GM19372 (cell line): ENCODE data around the gene MSH5.
"Not testable (repeated sequence)": the region's sequence is repeated elsewhere in the genome, so short reads cannot be mapped to it uniquely, and the experiment has no call there.

Source experiments
- ATAC-seq: cut with Tn5 transposase; IDR thresholded peaks from one replicate; pipeline ENCODE4 v1.9.1; 2021; ENCODE audit warnings: mild to moderate bottlenecking, low read depth, moderate library complexity; ENCODE audit not compliant: unreplicated experiment

MSH5 gene

GRCh38 chr6:31795616-31796298 is 56.0 kb downstream of the MSH5 start, which contains the start of gene VARS1:
Gene VARS1 (minus strand): TSS chr6:31795752. CDS start chr6:31795217, 535 bp downstream.
- ATAC-seq: peak; percentile 74

- no peak for ATAC-seq
Measured at GRCh38 chr6:31796993-31797385, 57.2 kb downstream of the MSH5 start.

GRCh38 chr6:31797588-31797987 is 57.8 kb downstream of the MSH5 start:
- no peak for ATAC-seq

- no peak for ATAC-seq
Measured at GRCh38 chr6:31799781-31800180, 60.0 kb downstream of the MSH5 start.

- not testable (repeated sequence) for ATAC-seq
Measured at GRCh38 chr6:31801031-31801927, 61.5 kb downstream of the MSH5 start.

GRCh38 chr6:31805939-31806469 is 66.2 kb downstream of the MSH5 start:
- no peak for ATAC-seq

GRCh38 chr6:31806470-31807272 is 66.9 kb downstream of the MSH5 start, which contains the start of gene LSM2:
Gene LSM2 (minus strand): TSS chr6:31806966. CDS start chr6:31806757, 209 bp downstream.
- ATAC-seq: peak; percentile 94

GRCh38 chr6:31808599-31808998 is 68.8 kb downstream of the MSH5 start:
- not testable (repeated sequence) for ATAC-seq

GRCh38 chr6:31811645-31812044 is 71.8 kb downstream of the MSH5 start:
- ATAC-seq: no peak
